Raji (cell line): Measurements from ENCODE around the gene GRPEL2.

Experiments
- POLR2A ChIP-seq: IDR thresholded peaks from 2 replicates; pipeline ENCODE4 v1.6.1; 2011; ENCODE audit warnings: low read depth, low read length, control low read depth; ENCODE audit not compliant: insufficient read depth

GRPEL2 gene

GRCh38 chr5:149338364-149338763 is 6.9 kb upstream of the GRPEL2 start:
- no peak for TF ChIP-seq POLR2A

- no peak for TF ChIP-seq POLR2A
Measured at GRCh38 chr5:149340920-149341319, 4.4 kb upstream of the GRPEL2 start.

- TF ChIP-seq POLR2A: no peak
Measured at GRCh38 chr5:149341876-149342275, 3.4 kb upstream of the GRPEL2 start.

- TF ChIP-seq POLR2A: no peak
Measured at GRCh38 chr5:149344151-149344550, 1.1 kb upstream of the GRPEL2 start.

GRCh38 chr5:149345892-149346222 is 558 bp downstream of the GRPEL2 start:
- no peak for TF ChIP-seq POLR2A

GRCh38 chr5:149348518-149348917 is 3.2 kb downstream of the GRPEL2 start:
- no peak for TF ChIP-seq POLR2A

- TF ChIP-seq POLR2A: no peak
Measured at GRCh38 chr5:149349382-149349781, 4.1 kb downstream of the GRPEL2 start.

- no peak for TF ChIP-seq POLR2A
Measured at GRCh38 chr5:149352169-149352568, 6.9 kb downstream of the GRPEL2 start.

GRCh38 chr5:149353911-149354310 is 8.6 kb downstream of the GRPEL2 start:
- TF ChIP-seq POLR2A: no peak

GRCh38 chr5:149355688-149356087 is 10.4 kb downstream of the GRPEL2 start:
- TF ChIP-seq POLR2A: no peak

- TF ChIP-seq POLR2A: no peak
Measured at GRCh38 chr5:149356391-149356790, 11.1 kb downstream of the GRPEL2 start.

- TF ChIP-seq POLR2A: peak; percentile 82
Measured at GRCh38 chr5:149357370-149358293, 12.3 kb downstream of the GRPEL2 start, which contains the start of gene PCYOX1L. PCYOX1L (plus strand) TSS chr5:149358046; CDS start chr5:149358069, 23 bp downstream.

GRCh38 chr5:149358294-149358651 is 13.0 kb downstream of the GRPEL2 start:
- TF ChIP-seq POLR2A: no peak; the same call in 1 of the 2 replicates

GRCh38 chr5:149358868-149359495 is 13.7 kb downstream of the GRPEL2 start:
- no peak for TF ChIP-seq POLR2A

GRCh38 chr5:149360272-149360671 is 15.0 kb downstream of the GRPEL2 start:
- TF ChIP-seq POLR2A: no peak

- TF ChIP-seq POLR2A: no peak
Measured at GRCh38 chr5:149362541-149362940, 17.2 kb downstream of the GRPEL2 start.
